Memory B cell (primary cell): ENCODE data around the gene ARMC6.

Experiments used
- ATAC-seq: fragments of 150-1000 bp; cut with Tn5 transposase; 2 replicates; pipeline ENCODE4 v1.10.0; 2021; ENCODE audit warnings: low read depth, mild to moderate bottlenecking, moderate library complexity
- DNase-seq, 2 donors: peaks; one replicate each; pipeline ENCODE4 v3.0.0; 2022; ENCODE audit warnings: low spot score in 2 of 2
- H3K27ac Mint-ChIP-seq: one replicate; pipeline ENCODE4 v1.8.0; 2022; ENCODE audit warnings: mild to moderate bottlenecking, moderate library complexity, mixed read lengths
- H3K27me3 Mint-ChIP-seq: one replicate; pipeline ENCODE4 v1.8.0; 2022; ENCODE audit warnings: mixed read lengths
- H3K36me3 Mint-ChIP-seq: one replicate; pipeline ENCODE4 v1.8.0; 2022; ENCODE audit warnings: mild to moderate bottlenecking, mixed read lengths
- H3K4me1 Mint-ChIP-seq: one replicate; pipeline ENCODE4 v1.8.0; 2022; ENCODE audit warnings: mixed read lengths
- H3K4me3 Mint-ChIP-seq: one replicate; pipeline ENCODE4 v1.8.0; 2022; ENCODE audit warnings: mild to moderate bottlenecking, moderate library complexity, mixed read lengths
- H3K9me3 Mint-ChIP-seq: one replicate; pipeline ENCODE4 v1.8.0; 2022; ENCODE audit warnings: mixed read lengths

Gene ARMC6

GRCh38 chr19:19032420-19033175 is 805 bp upstream of the ARMC6 start:
- H3K4me3 Mint-ChIP-seq = peak overlapping the region; percentile 87
- peaks cover 19% of the 10 kb centered on the region for H3K4me1 Mint-ChIP-seq
- H3K9me3 Mint-ChIP-seq = no peaks in the 10 kb centered on the region
- ATAC-seq (peak; percentile 0), DNase-seq (peak; percentile 30 to 46)
- peak overlapping the region; percentile 85 for H3K27ac Mint-ChIP-seq
- H3K27me3 Mint-ChIP-seq = no peaks in the 10 kb centered on the region
- H3K36me3 Mint-ChIP-seq = peaks cover 7% of the 10 kb centered on the region

DNA sequence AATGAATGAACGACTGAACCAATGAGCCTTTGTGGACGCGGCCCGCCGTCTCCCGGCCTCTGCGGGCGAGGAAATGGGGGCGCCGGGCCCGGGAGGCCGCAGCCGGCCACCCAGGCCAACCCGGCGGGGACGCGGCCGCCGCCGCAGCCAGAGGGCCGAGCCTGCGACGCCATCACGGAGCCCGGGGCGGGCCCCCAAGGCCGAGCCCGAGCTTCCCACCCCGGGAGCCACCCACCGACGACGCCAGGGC is 302 bp upstream of the ARMC6 start:
- DNase-seq = no peak
- ATAC-seq = no peak
- no peaks in the 10 kb centered on the region for H3K27me3 Mint-ChIP-seq
- H3K9me3 Mint-ChIP-seq = no peaks in the 10 kb centered on the region
- no peak overlapping the region for H3K27ac Mint-ChIP-seq
- H3K4me3 Mint-ChIP-seq = peak overlapping the region; percentile 87
- H3K36me3 Mint-ChIP-seq = peaks cover 5% of the 10 kb centered on the region
- H3K4me1 Mint-ChIP-seq = peaks cover 15% of the 10 kb centered on the region

- peak overlapping the region; percentile 79 for H3K4me3 Mint-ChIP-seq
- no peaks in the 10 kb centered on the region for H3K27me3 Mint-ChIP-seq
- peak; percentile 31 to 41 for DNase-seq
- H3K9me3 Mint-ChIP-seq = no peaks in the 10 kb centered on the region
- ATAC-seq = peak; percentile 40
- H3K36me3 Mint-ChIP-seq = peaks cover 2% of the 10 kb centered on the region
- peaks cover 14% of the 10 kb centered on the region for H3K4me1 Mint-ChIP-seq
- peak overlapping the region; percentile 48 for H3K27ac Mint-ChIP-seq
Observed at GRCh38 chr19:19034204-19034624, 811 bp downstream of the ARMC6 start.

GRCh38 chr19:19039901-19040300 is 6.5 kb downstream of the ARMC6 start:
- no peaks in the 10 kb centered on the region for H3K9me3 Mint-ChIP-seq
- H3K27me3 Mint-ChIP-seq = no peaks in the 10 kb centered on the region
- DNase-seq (peak in 1 of 2 donors; percentile 25), ATAC-seq (peak; percentile 98)
- peak overlapping the region; percentile 87 for H3K27ac Mint-ChIP-seq
- no peak overlapping the region for H3K4me3 Mint-ChIP-seq
- peaks cover 10% of the 10 kb centered on the region for H3K4me1 Mint-ChIP-seq
- peaks cover 8% of the 10 kb centered on the region for H3K36me3 Mint-ChIP-seq

DNA sequence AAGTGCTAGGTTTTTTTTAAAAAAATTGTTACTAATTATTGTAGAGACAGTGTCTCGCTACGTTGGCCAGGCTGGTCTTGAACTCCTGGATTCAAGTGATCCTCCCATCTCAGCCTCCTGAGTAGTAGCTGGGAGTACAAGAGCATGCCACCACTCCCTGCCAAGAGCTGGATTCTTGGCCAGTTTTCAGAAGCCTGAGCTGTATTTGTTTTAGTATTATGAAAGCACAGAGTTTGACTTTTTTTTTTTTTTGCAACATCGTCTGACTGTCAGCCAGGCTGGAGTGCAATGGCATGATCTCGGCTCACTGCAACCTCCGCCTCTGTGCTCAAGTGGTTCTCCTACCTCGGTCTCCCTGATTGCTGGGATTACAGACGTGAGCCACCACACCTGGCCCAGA is 7.0 kb downstream of the ARMC6 start:
- H3K36me3 Mint-ChIP-seq = peaks cover 12% of the 10 kb centered on the region
- H3K4me3 Mint-ChIP-seq = no peak overlapping the region
- H3K27me3 Mint-ChIP-seq = no peaks in the 10 kb centered on the region
- H3K9me3 Mint-ChIP-seq = no peaks in the 10 kb centered on the region
- DNase-seq = no peak
- peak overlapping the region; percentile 87 for H3K27ac Mint-ChIP-seq
- ATAC-seq = no peak
- H3K4me1 Mint-ChIP-seq = peaks cover 10% of the 10 kb centered on the region

- DNase-seq = no peak
- Mint-ChIP-seq H3K27me3 (no peaks in the 10 kb centered on the region), H3K4me3 (no peak overlapping the region), H3K9me3 (no peaks in the 10 kb centered on the region), H3K36me3 (peaks cover 10% of the 10 kb centered on the region), H3K4me1 (peaks cover 10% of the 10 kb centered on the region), H3K27ac (no peak overlapping the region)
- no peak for ATAC-seq
Observed at GRCh38 chr19:19042732-19043280, 9.4 kb downstream of the ARMC6 start.

- Mint-ChIP-seq H3K4me3 (no peak overlapping the region), H3K4me1 (peaks cover 10% of the 10 kb centered on the region), H3K9me3 (no peaks in the 10 kb centered on the region), H3K36me3 (peaks cover 10% of the 10 kb centered on the region), H3K27ac (no peak overlapping the region), H3K27me3 (no peaks in the 10 kb centered on the region)
- ATAC-seq (no peak), DNase-seq (no peak)
Observed at GRCh38 chr19:19043481-19043880, 10.1 kb downstream of the ARMC6 start.

DNA sequence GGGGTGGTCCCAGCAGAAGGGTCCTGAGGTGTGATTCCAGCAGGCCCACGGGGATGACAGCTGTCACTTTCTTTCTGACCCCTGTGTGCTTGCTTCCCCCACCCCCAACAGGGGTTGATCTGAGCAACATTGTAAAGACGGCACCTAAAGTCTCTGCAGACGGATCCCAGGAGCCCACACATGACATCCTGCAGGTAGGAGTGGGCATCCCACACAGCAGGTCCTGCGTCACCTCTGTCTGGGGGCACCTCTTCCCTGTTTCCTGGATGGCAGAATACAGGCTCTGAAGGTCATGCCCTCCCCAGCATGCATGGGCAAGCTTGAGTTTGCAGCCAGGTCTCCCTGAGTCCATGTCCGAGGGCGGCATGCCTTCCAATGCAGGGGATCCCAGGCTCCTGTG is 10.5 kb downstream of the ARMC6 start:
- no peak overlapping the region for H3K4me3 Mint-ChIP-seq
- H3K9me3 Mint-ChIP-seq = no peaks in the 10 kb centered on the region
- no peaks in the 10 kb centered on the region for H3K27me3 Mint-ChIP-seq
- no peak overlapping the region for H3K27ac Mint-ChIP-seq
- peaks cover 10% of the 10 kb centered on the region for H3K4me1 Mint-ChIP-seq
- H3K36me3 Mint-ChIP-seq = peaks cover 10% of the 10 kb centered on the region
- ATAC-seq (no peak), DNase-seq (no peak)

DNA sequence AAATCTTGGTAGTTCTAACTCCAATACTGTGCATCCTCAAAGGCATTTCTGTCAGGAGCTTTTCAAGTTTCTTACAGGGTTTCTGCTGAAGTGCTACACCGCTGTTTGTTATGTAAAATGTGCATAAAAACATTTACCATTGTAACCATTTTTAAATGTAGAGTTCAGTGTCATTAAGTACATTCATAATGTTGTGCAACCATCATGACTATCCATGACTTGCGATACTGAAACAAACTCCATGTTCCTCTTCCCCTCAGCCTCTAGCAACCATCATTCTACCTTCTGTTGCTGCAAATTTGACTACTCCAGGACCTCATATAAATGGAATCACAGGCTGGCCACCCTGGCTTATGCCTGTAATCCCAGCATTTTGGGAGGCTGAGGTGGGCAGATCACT is 16.0 kb downstream of the ARMC6 start:
- no peak for DNase-seq
- Mint-ChIP-seq H3K4me1 (no peaks in the 10 kb centered on the region), H3K4me3 (no peak overlapping the region), H3K9me3 (no peaks in the 10 kb centered on the region), H3K27me3 (no peaks in the 10 kb centered on the region), H3K36me3 (peaks cover 9% of the 10 kb centered on the region), H3K27ac (no peak overlapping the region)
- ATAC-seq = no peak

GRCh38 chr19:19050104-19050503 is 16.7 kb downstream of the ARMC6 start:
- peaks cover 5% of the 10 kb centered on the region for H3K36me3 Mint-ChIP-seq
- no peak overlapping the region for H3K27ac Mint-ChIP-seq
- H3K27me3 Mint-ChIP-seq = no peaks in the 10 kb centered on the region
- H3K4me3 Mint-ChIP-seq = no peak overlapping the region
- DNase-seq = no peak
- H3K9me3 Mint-ChIP-seq = no peaks in the 10 kb centered on the region
- ATAC-seq = no peak
- no peaks in the 10 kb centered on the region for H3K4me1 Mint-ChIP-seq

DNA sequence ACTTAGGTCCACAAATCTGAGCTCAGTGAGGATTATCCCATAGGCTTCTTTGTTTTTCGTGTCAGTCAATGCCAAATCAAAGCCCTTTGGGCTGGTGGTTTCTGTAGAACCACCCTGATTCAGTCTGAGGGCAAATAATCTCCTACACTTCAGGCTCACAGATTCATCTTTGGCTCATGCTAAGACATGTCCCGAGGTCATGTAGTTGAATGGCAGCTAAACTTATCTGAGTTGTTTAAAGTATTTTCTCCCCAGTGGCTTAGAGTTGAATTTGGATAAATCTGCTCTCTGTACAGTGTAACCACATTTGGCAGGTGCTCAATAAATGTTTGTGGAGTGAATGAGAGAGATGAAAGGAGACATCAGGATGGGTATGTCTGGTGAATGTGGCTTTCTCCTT is 17.3 kb downstream of the ARMC6 start:
- Mint-ChIP-seq H3K4me3 (no peak overlapping the region), H3K27me3 (no peaks in the 10 kb centered on the region), H3K4me1 (no peaks in the 10 kb centered on the region), H3K9me3 (no peaks in the 10 kb centered on the region), H3K27ac (no peak overlapping the region), H3K36me3 (peaks cover 3% of the 10 kb centered on the region)
- ATAC-seq (no peak), DNase-seq (no peak)

DNA sequence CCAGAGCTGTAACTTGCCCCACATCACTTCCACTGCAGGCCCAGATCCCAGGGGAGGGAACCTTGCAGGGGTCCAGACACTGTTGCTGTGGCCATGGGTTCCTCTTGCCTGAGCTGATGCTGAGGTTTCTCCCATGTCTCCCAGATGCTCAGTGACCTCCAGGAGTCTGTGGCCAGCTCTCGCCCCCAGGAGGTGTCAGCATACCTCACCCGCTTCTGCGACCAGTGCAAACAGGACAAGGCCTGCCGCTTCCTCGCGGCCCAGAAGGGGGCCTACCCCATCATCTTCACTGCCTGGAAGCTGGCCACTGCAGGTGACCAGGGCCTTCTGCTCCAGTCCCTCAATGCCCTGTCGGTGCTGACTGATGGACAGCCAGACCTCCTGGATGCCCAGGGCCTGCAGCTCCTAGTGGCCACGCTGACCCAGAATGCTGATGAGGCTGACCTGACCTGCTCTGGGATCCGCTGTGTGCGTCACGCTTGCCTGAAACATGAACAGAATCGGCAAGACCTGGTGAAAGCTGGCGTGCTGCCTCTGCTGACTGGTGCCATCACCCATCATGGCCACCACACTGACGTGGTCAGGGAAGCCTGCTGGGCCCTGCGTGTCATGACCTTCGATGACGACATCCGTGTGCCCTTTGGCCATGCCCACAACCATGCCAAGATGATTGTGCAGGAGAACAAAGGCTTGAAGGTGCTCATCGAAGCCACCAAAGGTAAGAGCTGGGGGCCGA is 18.2 kb downstream of the ARMC6 start:
- DNase-seq = no peak
- Mint-ChIP-seq H3K36me3 (peaks cover 3% of the 10 kb centered on the region), H3K9me3 (no peaks in the 10 kb centered on the region), H3K27me3 (no peaks in the 10 kb centered on the region), H3K4me1 (no peaks in the 10 kb centered on the region), H3K4me3 (no peak overlapping the region), H3K27ac (no peak overlapping the region)
- ATAC-seq = no peak

DNA sequence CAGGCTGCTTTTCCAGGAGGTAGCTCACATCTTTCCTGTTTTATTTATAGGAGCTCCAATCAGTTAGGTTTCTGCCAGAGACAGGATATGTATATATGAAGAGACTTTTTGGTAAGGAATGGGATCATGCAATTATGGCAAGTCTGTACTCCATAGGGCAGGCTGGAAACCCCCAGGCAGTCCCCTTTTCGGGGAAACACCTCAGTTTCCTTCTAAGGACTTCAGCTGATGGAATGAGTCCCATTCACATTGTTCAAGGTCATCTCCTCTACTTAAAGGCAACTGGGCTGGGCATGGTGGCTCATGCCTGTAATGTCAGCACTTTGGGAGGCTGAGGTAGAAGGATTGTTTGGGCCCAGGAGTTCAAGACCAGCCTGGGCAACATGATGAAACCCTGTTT is 19.5 kb downstream of the ARMC6 start:
- peaks cover 3% of the 10 kb centered on the region for H3K36me3 Mint-ChIP-seq
- no peak overlapping the region for H3K4me3 Mint-ChIP-seq
- no peak overlapping the region for H3K27ac Mint-ChIP-seq
- DNase-seq (no peak), ATAC-seq (no peak)
- H3K27me3 Mint-ChIP-seq = no peaks in the 10 kb centered on the region
- H3K9me3 Mint-ChIP-seq = no peaks in the 10 kb centered on the region
- no peaks in the 10 kb centered on the region for H3K4me1 Mint-ChIP-seq

GRCh38 chr19:19053508-19054314 is 20.3 kb downstream of the ARMC6 start:
- no peak overlapping the region for H3K4me3 Mint-ChIP-seq
- no peaks in the 10 kb centered on the region for H3K9me3 Mint-ChIP-seq
- H3K36me3 Mint-ChIP-seq = peaks cover 3% of the 10 kb centered on the region
- ATAC-seq = peak; percentile 76
- DNase-seq = peak; percentile 61 to 68
- no peaks in the 10 kb centered on the region for H3K27me3 Mint-ChIP-seq
- H3K4me1 Mint-ChIP-seq = no peaks in the 10 kb centered on the region
- H3K27ac Mint-ChIP-seq = no peak overlapping the region
